ENCODE results near the gene TMEM240.

The TMEM240 gene

DNA sequence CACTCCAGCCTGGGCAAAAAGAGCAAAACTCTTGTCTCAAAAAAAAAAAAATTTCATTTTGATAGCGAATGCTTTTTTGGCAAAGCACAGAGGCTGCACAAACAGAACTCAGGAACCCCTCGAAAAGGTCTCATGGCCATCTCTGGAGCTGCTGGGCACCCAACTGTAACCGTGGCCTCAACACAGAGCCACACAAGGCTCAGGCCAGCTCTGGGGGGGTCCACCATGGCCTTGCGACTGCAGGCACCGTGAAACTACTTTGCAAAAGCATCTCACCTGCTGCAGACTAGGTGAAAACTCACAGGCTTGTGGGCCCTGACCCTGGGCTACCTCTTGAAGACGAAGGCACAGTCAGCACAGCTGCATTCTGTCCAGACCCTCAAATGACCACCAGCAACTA, 16.1 kb upstream of the TMEM240 start:
- peaks cover 25% of the 10 kb centered on the region for H3K36me3 ChIP-seq (ENCODE audit: control insufficient read depth, low read length)
- H3F3A ChIP-seq (ENCODE audit: control insufficient read depth, insufficient read depth), result no peaks in the 10 kb centered on the region
- H3K27ac ChIP-seq (ENCODE audit: low read depth, low read length), result no peak overlapping the region
- H3K79me2 ChIP-seq (ENCODE audit: control insufficient read depth, low read length), result peaks cover 56% of the 10 kb centered on the region
- H3K9me2 ChIP-seq (replicated peaks; ENCODE audit: control insufficient read depth, low read length), result no peaks in the 10 kb centered on the region
- no peaks in the 10 kb centered on the region; the same call in 1 of the 2 replicates for H4K20me1 ChIP-seq (ENCODE audit: control insufficient read depth, insufficient read depth, low read depth, low read length)
- H3K27me3 ChIP-seq (ENCODE audit: control insufficient read depth, low read length), result no peaks in the 10 kb centered on the region
- no peak overlapping the region for H3K4me2 ChIP-seq (ENCODE audit: low read length)
- TF ChIP-seq, protein P1, sequence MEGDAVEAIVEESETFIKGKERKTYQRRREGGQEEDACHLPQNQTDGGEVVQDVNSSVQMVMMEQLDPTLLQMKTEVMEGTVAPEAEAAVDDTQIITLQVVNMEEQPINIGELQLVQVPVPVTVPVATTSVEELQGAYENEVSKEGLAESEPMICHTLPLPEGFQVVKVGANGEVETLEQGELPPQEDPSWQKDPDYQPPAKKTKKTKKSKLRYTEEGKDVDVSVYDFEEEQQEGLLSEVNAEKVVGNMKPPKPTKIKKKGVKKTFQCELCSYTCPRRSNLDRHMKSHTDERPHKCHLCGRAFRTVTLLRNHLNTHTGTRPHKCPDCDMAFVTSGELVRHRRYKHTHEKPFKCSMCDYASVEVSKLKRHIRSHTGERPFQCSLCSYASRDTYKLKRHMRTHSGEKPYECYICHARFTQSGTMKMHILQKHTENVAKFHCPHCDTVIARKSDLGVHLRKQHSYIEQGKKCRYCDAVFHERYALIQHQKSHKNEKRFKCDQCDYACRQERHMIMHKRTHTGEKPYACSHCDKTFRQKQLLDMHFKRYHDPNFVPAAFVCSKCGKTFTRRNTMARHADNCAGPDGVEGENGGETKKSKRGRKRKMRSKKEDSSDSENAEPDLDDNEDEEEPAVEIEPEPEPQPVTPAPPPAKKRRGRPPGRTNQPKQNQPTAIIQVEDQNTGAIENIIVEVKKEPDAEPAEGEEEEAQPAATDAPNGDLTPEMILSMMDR (IDR thresholded peaks at IDR 0.05; ENCODE audit: low read depth, low read length, poor library complexity, severe bottlenecking), result no peak
- no peak for TF ChIP-seq EZH2phosphoT487 (IDR thresholded peaks at IDR 0.05; ENCODE audit: borderline replicate concordance, low read length)
- no peak overlapping the region for H3K4me3 ChIP-seq (ENCODE audit: low read length)
- no peaks in the 10 kb centered on the region for H3K9me3 ChIP-seq (ENCODE audit: control insufficient read depth, insufficient read depth, low read length)
- H3K4me1 ChIP-seq (ENCODE audit: control insufficient read depth, low read length), result peaks cover 4% of the 10 kb centered on the region; the same call in 1 of the 2 replicates

DNA sequence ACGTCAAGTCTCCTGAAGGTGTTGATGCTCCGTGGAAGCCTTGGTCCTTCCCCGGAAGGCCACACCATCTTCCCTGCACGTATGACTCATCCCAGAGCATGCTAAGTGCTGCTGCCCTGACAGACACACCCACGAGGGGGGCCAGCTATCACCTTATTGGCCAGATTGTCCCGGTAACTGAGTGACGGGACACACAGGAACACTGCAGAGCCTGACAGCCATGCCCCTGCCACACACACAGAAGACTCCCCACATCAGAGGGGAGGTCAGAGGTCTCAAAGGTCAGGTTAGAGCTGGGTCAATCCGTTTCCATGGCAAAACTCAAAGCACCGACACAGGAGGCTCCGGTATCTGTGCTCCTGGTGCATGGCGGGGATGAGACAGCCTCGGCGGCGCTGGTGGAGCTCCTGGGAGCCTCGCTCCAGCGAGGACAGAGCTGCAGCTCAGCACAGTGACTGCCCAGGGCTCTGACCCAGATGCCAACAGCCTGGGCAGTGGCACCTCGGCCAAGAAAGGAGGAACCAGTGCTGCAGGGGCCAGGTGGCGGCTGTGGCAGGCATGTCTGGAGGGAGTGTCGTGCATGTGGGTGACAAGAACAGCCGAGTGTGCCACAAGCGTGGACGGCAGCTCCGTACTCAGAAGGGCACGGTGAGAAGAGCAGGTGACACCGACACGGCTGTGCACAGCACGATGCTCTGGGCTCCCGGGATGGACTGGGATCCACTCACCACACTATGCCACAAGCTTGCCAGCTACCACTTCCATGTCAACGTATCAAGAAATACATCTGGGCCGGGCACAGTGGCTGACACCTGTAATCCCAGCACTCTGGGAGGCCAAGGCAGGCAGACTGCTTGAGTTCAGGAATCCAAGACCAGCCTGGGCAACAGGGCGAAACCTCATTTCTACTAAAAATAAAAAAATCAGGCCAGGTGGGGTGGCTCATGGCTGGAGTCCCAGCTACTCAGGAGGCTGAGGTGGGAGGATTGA, 14.8 kb upstream of the TMEM240 start:
- H3K4me2 ChIP-seq (ENCODE audit: low read length), result no peak overlapping the region
- no peak overlapping the region for H3K4me3 ChIP-seq (ENCODE audit: low read length)
- no peaks in the 10 kb centered on the region for H3K27me3 ChIP-seq (ENCODE audit: control insufficient read depth, low read length)
- H3K9me2 ChIP-seq (replicated peaks; ENCODE audit: control insufficient read depth, low read length), result no peaks in the 10 kb centered on the region
- peaks cover 19% of the 10 kb centered on the region; the same call in 1 of the 2 replicates for H3K36me3 ChIP-seq (ENCODE audit: control insufficient read depth, low read length)
- TF ChIP-seq EZH2phosphoT487 (IDR thresholded peaks at IDR 0.05; ENCODE audit: borderline replicate concordance, low read length), result no peak
- TF ChIP-seq, protein P1 (IDR thresholded peaks at IDR 0.05; ENCODE audit: low read depth, low read length, poor library complexity, severe bottlenecking), result no peak
- peaks cover 64% of the 10 kb centered on the region for H3K79me2 ChIP-seq (ENCODE audit: control insufficient read depth, low read length)
- H3K4me1 ChIP-seq (ENCODE audit: control insufficient read depth, low read length), result peaks cover 4% of the 10 kb centered on the region; the same call in 1 of the 2 replicates
- H4K20me1 ChIP-seq (ENCODE audit: control insufficient read depth, insufficient read depth, low read depth, low read length), result no peaks in the 10 kb centered on the region; the same call in 1 of the 2 replicates
- H3K9me3 ChIP-seq (ENCODE audit: control insufficient read depth, insufficient read depth, low read length), result no peaks in the 10 kb centered on the region
- H3K27ac ChIP-seq (ENCODE audit: low read depth, low read length), result no peak overlapping the region
- no peaks in the 10 kb centered on the region for H3F3A ChIP-seq (ENCODE audit: control insufficient read depth, insufficient read depth)

DNA sequence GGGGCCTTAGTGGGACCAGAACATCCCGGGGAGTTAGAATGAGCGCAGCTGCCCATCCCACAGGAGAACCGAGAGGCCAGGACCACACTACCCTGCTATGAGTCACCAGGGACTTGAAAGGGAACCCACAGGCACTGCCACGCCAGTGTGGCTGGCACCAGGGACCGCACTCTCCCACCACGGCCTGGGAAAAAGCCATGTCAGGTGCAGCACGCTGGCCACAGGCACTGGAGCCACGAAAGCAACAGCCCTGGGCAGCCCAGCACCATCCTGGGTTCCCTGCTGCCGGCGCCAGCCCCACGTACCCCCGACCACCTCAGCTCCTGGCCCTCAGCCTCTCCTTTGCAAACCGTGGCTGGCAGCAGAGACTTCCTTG, 14.1 kb upstream of the TMEM240 start:
- no peak overlapping the region for H3K4me3 ChIP-seq (ENCODE audit: low read length)
- no peak overlapping the region for H3K27ac ChIP-seq (ENCODE audit: low read depth, low read length)
- H3K79me2 ChIP-seq (ENCODE audit: control insufficient read depth, low read length), result peaks cover 61% of the 10 kb centered on the region
- no peaks in the 10 kb centered on the region for H3K9me3 ChIP-seq (ENCODE audit: control insufficient read depth, insufficient read depth, low read length)
- H3K4me1 ChIP-seq (ENCODE audit: control insufficient read depth, low read length), result peaks cover 4% of the 10 kb centered on the region; the same call in 1 of the 2 replicates
- no peak overlapping the region for H3K4me2 ChIP-seq (ENCODE audit: low read length)
- TF ChIP-seq, protein P1 (IDR thresholded peaks at IDR 0.05; ENCODE audit: low read depth, low read length, poor library complexity, severe bottlenecking), result no peak
- TF ChIP-seq EZH2phosphoT487 (IDR thresholded peaks at IDR 0.05; ENCODE audit: borderline replicate concordance, low read length), result no peak
- no peaks in the 10 kb centered on the region for H3K27me3 ChIP-seq (ENCODE audit: control insufficient read depth, low read length)
- no peaks in the 10 kb centered on the region for H3K9me2 ChIP-seq (replicated peaks; ENCODE audit: control insufficient read depth, low read length)
- no peaks in the 10 kb centered on the region; the same call in 1 of the 2 replicates for H4K20me1 ChIP-seq (ENCODE audit: control insufficient read depth, insufficient read depth, low read depth, low read length)
- H3F3A ChIP-seq (ENCODE audit: control insufficient read depth, insufficient read depth), result no peaks in the 10 kb centered on the region
- H3K36me3 ChIP-seq (ENCODE audit: control insufficient read depth, low read length), result peaks cover 13% of the 10 kb centered on the region; the same call in 1 of the 2 replicates

Measured in DOHH2 (cell line).